ENCODE data around the gene RAP1GAP2. TPM values are rescaled to one million over a fixed set of nuclear protein-coding genes. Genes with fewer than 3 reads are reported as not detected.

The RAP1GAP2 gene
- total and polyA plus RNA-seq, 2 of the 8 experiments (the other 6 are each of a cell fraction or from before 2014, with no cell fraction given): 24.0 to 63.8 TPM

GRCh38 chr17:2797637-2798036 lies 1.4 kb downstream of the RAP1GAP2 start (continued):
- TF ChIP-seq CHD7 (IDR thresholded peaks at IDR 0.05; ENCODE audit: insufficient replicate concordance, low read length): no peak
- no peak for TF ChIP-seq PHF8 (conservative IDR thresholded peaks at IDR 0.05; ENCODE audit: low read depth, low read length)
- TF ChIP-seq E2F6 (IDR thresholded peaks at IDR 0.05): no peak
